Inferior parietal cortex (tissue), 1 donor: Measurements from ENCODE around the gene GLG1.
"Not testable (repeated sequence)": the region's sequence is repeated elsewhere in the genome, so short reads cannot be mapped to it uniquely, and the experiment has no call there.

ENCODE experiments used
- DNase-seq: peaks from one replicate; pipeline ENCODE4 v3.0.0-alpha.2; 2016; ENCODE audit errors: extremely low spot score

GLG1 gene

DNA sequence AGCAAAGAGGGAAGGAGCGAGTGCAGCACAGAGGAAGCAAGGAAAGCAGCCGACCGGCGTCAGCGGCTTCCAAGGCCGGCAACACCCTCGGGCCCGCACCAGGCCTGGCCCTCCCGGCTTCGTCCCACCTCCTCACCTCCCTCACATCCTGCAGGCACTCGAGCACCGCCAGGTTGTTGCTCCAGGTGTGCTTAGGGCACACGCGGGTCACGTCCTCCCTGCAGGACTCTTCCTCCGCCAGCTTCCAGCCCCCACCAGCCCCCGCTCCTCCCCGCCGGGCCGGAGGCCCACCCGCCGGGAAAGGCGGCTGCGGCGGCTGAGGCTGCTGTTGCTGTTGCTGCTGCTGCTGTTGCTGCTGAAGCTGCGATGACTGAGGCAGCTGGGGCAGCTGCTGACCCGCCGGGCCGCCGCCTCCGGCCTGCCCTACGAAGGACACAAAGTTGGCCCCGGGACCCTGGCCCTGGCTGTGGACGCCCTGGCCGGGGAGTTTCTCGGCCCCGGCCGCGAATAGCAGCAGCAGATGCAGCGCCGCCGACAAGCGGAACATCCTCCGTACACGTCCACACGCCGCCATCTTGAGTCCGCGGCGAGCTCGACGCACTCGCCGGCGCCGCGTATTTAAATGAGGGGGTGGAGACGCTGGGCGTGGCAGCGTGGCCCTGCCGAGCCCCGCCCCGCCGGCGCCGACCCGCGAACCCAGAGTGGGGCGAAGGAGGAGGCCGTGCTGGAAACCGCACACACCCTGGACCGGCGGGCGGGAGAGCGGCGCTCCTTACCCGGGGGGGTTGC, at the start of gene GLG1:
GLG1 (minus strand) TSS at position 594 of the 789 bp plus-strand sequence; CDS start at position 574, 20 bp downstream.
- peak; percentile 92 for DNase-seq

- no peak for DNase-seq
Measured at GRCh38 chr16:74654536-74655050, 47.7 kb upstream of the GLG1 start.

DNA sequence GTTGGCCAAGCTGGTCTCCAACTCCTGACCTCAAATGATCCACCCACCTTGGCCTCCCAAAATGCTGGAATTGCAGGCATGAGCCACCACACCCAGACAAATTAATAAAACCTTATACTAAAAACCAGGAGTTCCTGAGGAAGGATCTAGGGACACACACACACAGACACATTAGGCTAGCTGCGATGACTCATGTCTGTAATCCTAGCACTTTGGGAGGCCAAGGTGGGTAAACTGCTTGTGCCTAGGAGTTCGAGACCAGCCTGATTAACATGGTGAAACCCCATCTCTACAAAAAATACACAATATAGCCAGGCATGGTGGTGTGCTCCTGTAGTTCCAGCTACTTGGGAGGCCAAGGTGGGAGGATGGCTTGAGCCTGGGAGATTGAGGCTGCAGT, 46.0 kb upstream of the GLG1 start:
- not testable (repeated sequence) for DNase-seq

GRCh38 chr16:74652249-74652648, 45.3 kb upstream of the GLG1 start:
- no peak for DNase-seq

DNA sequence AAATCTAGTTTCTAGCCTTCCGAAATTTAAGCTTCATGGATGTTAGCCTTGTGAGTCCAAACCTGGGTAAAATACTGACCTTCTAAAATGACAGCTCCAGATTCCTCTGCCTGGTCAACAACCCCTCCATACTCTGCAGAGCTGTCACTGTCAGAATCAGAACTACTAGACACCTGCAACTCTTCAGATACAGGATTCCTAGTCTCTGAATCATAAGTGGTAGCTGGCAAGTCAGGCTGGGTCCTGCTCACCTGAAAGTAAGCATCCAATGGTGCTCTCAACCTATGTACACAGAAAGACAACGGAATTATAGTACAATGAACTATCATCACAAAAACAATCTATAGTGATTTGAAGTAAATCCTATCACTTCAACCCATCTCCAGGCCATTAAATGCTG, 44.9 kb upstream of the GLG1 start:
- DNase-seq: no peak

- peak; percentile 17 for DNase-seq
Measured at GRCh38 chr16:74650966-74651567, 44.2 kb upstream of the GLG1 start.

DNA sequence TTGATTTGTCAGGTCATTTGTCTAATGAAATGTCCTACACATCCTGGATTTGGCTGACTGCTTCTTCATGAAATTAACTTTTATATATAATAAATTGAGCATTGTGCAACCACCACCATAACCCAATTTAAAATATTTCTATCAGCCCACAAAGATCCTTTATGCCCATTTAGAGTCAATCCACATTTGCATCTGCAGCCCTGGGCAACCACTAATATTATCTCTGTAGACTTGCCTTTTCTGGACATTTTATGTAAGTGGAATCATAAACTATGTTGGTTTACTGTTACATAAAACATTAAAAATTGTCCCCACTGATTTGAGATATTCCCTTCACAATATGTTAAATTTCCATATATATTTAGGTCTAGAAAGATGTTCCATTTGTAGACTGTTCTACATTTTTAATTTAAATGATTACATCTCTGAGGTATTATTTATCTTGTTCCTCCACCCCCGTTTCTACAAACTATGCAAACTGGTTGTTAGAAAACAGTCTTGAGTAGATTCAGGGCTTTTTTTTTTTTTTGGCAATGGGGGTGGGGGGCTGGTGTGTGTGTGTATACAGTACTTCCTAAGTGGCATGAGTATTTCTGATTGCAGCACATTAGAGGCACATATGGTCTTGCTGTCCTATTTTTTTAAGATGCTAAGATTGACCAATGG, 43.1 kb upstream of the GLG1 start:
- DNase-seq: no peak

DNA sequence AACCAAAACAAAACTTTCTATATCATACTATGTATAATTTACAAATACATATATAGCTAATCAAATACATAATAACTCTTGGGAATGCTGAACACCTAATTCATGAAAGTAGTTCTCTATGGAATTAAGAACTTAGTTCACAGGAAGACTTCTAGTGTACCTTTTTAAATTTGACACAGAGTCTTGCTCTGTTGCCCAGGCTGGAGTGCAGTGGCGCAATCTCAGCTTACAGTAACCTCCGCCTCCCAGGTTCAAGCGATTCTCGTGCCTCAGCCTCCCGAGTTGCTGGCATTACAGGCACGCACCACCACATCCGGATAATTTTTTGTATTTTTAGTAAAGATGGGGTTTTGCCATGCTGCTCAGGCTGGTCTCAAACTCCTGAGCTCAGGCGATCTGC, 35.1 kb upstream of the GLG1 start:
- DNase-seq: no peak

- DNase-seq: no peak
Measured at GRCh38 chr16:74637742-74638453, 31.0 kb upstream of the GLG1 start.

- no peak for DNase-seq
Measured at GRCh38 chr16:74635303-74635702, 28.4 kb upstream of the GLG1 start.

GRCh38 chr16:74633686-74634085, 26.8 kb upstream of the GLG1 start:
- DNase-seq: no peak

GRCh38 chr16:74627506-74628220, 20.7 kb upstream of the GLG1 start:
- no peak for DNase-seq

- no peak for DNase-seq
Measured at GRCh38 chr16:74626741-74627416, 20.0 kb upstream of the GLG1 start.

GRCh38 chr16:74625500-74626350, 18.8 kb upstream of the GLG1 start:
- DNase-seq: no peak

DNA sequence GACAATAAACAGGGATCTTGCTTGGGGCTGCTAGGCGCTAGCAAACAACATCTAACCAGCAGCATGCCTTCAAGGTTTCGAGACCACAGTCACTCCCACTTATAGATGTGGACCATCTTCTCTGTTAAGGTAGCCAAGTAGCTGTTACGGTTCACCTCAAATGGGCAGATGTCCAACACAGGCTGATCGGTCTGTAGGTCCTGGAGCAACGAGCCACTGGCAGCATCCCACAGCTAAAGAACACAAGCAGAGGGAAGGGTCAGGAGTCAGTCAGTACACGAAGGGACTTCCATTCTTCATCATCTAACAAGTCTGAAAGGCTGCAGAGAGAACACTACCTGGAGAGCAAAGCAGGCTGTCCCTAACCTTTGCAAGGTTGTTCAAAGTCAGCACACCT, 16.9 kb upstream of the GLG1 start:
- DNase-seq: no peak

DNA sequence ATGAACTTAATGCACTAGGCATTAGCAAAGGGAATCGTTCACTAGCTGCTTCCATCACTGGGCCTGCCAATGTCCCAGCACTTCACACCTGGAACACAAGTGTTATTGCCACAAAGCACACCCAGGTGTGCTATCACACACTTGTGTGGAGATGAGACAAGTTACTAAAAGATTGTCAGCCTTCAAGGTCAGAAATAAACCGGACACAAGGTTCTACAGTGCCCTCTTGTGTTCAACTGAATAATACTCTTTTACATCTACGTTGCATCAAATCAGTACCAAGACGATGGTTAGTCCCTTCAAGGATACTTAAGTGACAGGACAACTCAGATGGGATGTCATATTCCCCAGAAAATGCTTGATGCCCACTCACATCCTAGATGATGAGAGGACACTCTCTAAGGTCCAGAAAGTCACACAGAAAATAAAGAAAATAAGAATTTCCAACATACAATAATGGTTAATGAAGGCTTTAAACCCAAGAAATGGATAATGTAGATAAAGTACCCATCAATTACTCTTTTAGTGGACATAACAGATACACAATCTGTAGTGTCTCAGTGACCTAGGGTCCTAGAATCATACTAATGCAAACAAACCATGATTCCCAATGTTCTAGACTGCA, 16.4 kb upstream of the GLG1 start:
- peak; percentile 81 for DNase-seq

- DNase-seq: no peak
Measured at GRCh38 chr16:74622005-74622404, 15.1 kb upstream of the GLG1 start.

- DNase-seq: no peak
Measured at GRCh38 chr16:74617206-74617788, 10.4 kb upstream of the GLG1 start.

GRCh38 chr16:74611721-74612120, 4.8 kb upstream of the GLG1 start:
- DNase-seq: no peak
